ENCODE data around the gene ZC3HAV1.
"Not testable (repeated sequence)": the region's sequence is repeated elsewhere in the genome, so short reads cannot be mapped to it uniquely, and the experiment has no call there.

ZC3HAV1 gene

GRCh38 chr7:139109188-139109982, at the start of gene ZC3HAV1:
ZC3HAV1 (minus strand) TSS chr7:139109720; CDS start chr7:139109331, 389 bp downstream.
- peak; percentile 38 for DNase-seq

GRCh38 chr7:139153832-139154231, 44.3 kb upstream of the ZC3HAV1 start:
- DNase-seq, result no peak

GRCh38 chr7:139152149-139152548, 42.6 kb upstream of the ZC3HAV1 start:
- DNase-seq, result no peak

- no peak for DNase-seq
These were observed 29.6 kb upstream of the ZC3HAV1 start for GRCh38 chr7:139139150-139139549.

- peak; percentile 51 for DNase-seq
These were observed 24.0 kb upstream of the ZC3HAV1 start for GRCh38 chr7:139133335-139134139.

- DNase-seq, result no peak
These were observed 23.4 kb upstream of the ZC3HAV1 start for GRCh38 chr7:139132887-139133286.

GRCh38 chr7:139131601-139132041, 22.1 kb upstream of the ZC3HAV1 start:
- no peak for DNase-seq

GRCh38 chr7:139129814-139130213, 20.3 kb upstream of the ZC3HAV1 start:
- not testable (repeated sequence) for DNase-seq

- DNase-seq, result no peak
These were observed 18.1 kb upstream of the ZC3HAV1 start for GRCh38 chr7:139127648-139128047.

- no peak for DNase-seq
These were observed 16.1 kb upstream of the ZC3HAV1 start for GRCh38 chr7:139125657-139126056.

- not testable (repeated sequence) for DNase-seq
These were observed 15.5 kb upstream of the ZC3HAV1 start for GRCh38 chr7:139124995-139125394.

- no peak for DNase-seq
These were observed 14.8 kb upstream of the ZC3HAV1 start for GRCh38 chr7:139124084-139124914.

GRCh38 chr7:139119486-139119849, 9.9 kb upstream of the ZC3HAV1 start:
- DNase-seq, result no peak

- DNase-seq, result peak; percentile 18
These were observed 9.4 kb upstream of the ZC3HAV1 start for GRCh38 chr7:139118805-139119485.

GRCh38 chr7:139118234-139118804, 8.8 kb upstream of the ZC3HAV1 start:
- no peak for DNase-seq

GRCh38 chr7:139117599-139118233, 8.2 kb upstream of the ZC3HAV1 start:
- DNase-seq, result no peak

- DNase-seq, result no peak
These were observed 7.5 kb upstream of the ZC3HAV1 start for GRCh38 chr7:139116999-139117398.

- no peak for DNase-seq
These were observed 5.6 kb upstream of the ZC3HAV1 start for GRCh38 chr7:139115104-139115503.

- no peak for DNase-seq
These were observed 5.1 kb upstream of the ZC3HAV1 start for GRCh38 chr7:139114585-139114984.

GRCh38 chr7:139114018-139114417, 4.5 kb upstream of the ZC3HAV1 start:
- DNase-seq, result no peak

GRCh38 chr7:139112741-139113250, 3.3 kb upstream of the ZC3HAV1 start:
- no peak for DNase-seq

Data from NCI-H510A (cell line).